Measurements from ENCODE around the gene MORN1. TPM values are rescaled to one million over a fixed set of nuclear protein-coding genes. Genes with fewer than 3 reads are reported as not detected.

The MORN1 gene
- total and polyA plus RNA-seq, 4 donors: 2.3 to 6.9 (median 3.6) TPM

DNA sequence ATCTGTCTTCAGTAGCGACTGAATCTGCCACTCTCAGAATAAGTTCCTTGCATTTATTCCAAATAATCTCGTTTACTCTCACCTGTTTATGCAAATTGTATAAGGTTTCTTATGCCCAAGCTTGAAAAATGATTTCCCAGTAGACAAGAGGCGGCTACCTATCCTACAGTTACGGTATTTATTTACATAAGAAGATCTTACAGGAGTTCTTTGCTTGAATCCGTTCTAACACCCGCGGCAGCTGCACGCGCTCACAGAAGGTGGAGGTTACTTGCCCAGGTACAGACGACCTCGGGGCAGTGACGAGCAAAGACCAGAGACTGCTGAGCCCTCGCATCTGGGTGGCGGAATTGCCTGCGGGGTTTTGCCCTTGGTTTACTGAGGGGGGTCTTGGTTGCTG, 83.4 kb downstream of the MORN1 start:
- WGBS: 91% methylated on average over 15 of the region's 15 CpGs
- no peaks in the 10 kb centered on the region for H3K9me3 ChIP-seq (ENCODE audit: control insufficient read depth in 4 of 4, low read length in 3 of 4)
- no peaks in the 10 kb centered on the region for H3K27me3 ChIP-seq (ENCODE audit: control insufficient read depth in 4 of 4, insufficient read depth in 4 of 4, low read length in 3 of 4)
- no peak overlapping the region for H3K9ac ChIP-seq (ENCODE audit: low read depth in 1 of 2, low read length in 2 of 2)
- TF ChIP-seq YY1 (IDR thresholded peaks at IDR 0.05) (no peak), JUND (IDR thresholded peaks at IDR 0.05) (no peak), FOXA1 (IDR thresholded peaks at IDR 0.05) (no peak), TAF1 (conservative IDR thresholded peaks at IDR 0.05) (no peak), GABPA (IDR thresholded peaks at IDR 0.05 in 1 of 2, conservative IDR thresholded peaks at IDR 0.05 in 1 of 2) (no peak), RXRA (IDR thresholded peaks at IDR 0.05) (no peak), SP1 (IDR thresholded peaks at IDR 0.05) (no peak)
- TF ChIP-seq, protein P1, sequence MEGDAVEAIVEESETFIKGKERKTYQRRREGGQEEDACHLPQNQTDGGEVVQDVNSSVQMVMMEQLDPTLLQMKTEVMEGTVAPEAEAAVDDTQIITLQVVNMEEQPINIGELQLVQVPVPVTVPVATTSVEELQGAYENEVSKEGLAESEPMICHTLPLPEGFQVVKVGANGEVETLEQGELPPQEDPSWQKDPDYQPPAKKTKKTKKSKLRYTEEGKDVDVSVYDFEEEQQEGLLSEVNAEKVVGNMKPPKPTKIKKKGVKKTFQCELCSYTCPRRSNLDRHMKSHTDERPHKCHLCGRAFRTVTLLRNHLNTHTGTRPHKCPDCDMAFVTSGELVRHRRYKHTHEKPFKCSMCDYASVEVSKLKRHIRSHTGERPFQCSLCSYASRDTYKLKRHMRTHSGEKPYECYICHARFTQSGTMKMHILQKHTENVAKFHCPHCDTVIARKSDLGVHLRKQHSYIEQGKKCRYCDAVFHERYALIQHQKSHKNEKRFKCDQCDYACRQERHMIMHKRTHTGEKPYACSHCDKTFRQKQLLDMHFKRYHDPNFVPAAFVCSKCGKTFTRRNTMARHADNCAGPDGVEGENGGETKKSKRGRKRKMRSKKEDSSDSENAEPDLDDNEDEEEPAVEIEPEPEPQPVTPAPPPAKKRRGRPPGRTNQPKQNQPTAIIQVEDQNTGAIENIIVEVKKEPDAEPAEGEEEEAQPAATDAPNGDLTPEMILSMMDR (IDR thresholded peaks at IDR 0.05; ENCODE audit: low read depth, low read length, missing input control): no peak
- TF ChIP-seq, protein P2, sequence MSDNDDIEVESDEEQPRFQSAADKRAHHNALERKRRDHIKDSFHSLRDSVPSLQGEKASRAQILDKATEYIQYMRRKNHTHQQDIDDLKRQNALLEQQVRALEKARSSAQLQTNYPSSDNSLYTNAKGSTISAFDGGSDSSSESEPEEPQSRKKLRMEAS (IDR thresholded peaks at IDR 0.05): no peak
- TF ChIP-seq, protein P3, sequence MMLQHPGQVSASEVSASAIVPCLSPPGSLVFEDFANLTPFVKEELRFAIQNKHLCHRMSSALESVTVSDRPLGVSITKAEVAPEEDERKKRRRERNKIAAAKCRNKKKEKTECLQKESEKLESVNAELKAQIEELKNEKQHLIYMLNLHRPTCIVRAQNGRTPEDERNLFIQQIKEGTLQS (IDR thresholded peaks at IDR 0.05): no peak
- no peak for DNase-seq (ENCODE audit: low spot score)
- no peak overlapping the region for H3K4me3 ChIP-seq (ENCODE audit: low read depth in 1 of 3, low read length in 3 of 3)
- peaks cover 5 to 18% (median 8%) of the 10 kb centered on the region in 4 donors for H3K4me1 ChIP-seq (ENCODE audit: control insufficient read depth in 4 of 4, insufficient read depth in 4 of 4, low read length in 3 of 4)
- H3K36me3 ChIP-seq (ENCODE audit: control insufficient read depth in 4 of 4, insufficient read depth in 3 of 4, low read depth in 1 of 4, low read length in 3 of 4): peaks cover 26 to 53% (median 31%) of the 10 kb centered on the region in 4 donors
- H3K27ac ChIP-seq (ENCODE audit: low read depth in 1 of 2, low read length in 2 of 2): no peak overlapping the region

DNA sequence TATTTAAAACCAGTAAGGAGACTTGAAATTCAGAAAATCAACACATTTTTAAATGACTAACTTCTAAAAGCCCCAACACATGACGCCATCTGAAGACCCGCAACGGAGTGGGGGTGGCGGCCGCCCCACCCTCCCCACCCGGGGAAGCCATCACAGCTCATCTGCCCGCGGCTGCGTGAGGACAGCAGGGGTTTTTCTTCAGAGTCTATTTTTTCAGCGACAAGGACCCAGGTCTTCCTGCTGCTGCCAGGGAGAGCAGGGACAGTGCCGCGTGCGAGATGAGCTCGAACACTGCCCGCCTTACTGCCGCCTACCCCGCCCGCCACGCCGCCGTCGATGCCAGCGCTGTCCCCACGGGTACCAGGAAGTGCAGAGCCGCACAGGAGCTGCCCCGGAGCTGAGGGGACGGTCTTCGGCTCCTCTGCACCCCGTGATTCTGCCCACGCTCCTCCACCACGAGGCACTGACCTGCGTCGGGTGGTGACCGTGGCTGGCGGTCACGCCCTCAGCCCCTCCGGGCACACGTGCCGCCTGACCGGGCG, 84.2 kb downstream of the MORN1 start:
- Histone ChIP-seq H3K27ac (ENCODE audit: low read depth in 1 of 2, low read length in 2 of 2) (no peak overlapping the region), H3K9me3 (ENCODE audit: control insufficient read depth in 4 of 4, low read length in 3 of 4) (no peaks in the 10 kb centered on the region), H3K27me3 (ENCODE audit: control insufficient read depth in 4 of 4, insufficient read depth in 4 of 4, low read length in 3 of 4) (no peaks in the 10 kb centered on the region), H3K36me3 (ENCODE audit: control insufficient read depth in 4 of 4, insufficient read depth in 3 of 4, low read depth in 1 of 4, low read length in 3 of 4) (peaks cover 27 to 53% (median 31%) of the 10 kb centered on the region in 4 donors), H3K4me3 (ENCODE audit: low read depth in 1 of 3, low read length in 3 of 3) (no peak overlapping the region), H3K9ac (ENCODE audit: low read depth in 1 of 2, low read length in 2 of 2) (no peak overlapping the region), H3K4me1 (ENCODE audit: control insufficient read depth in 4 of 4, insufficient read depth in 4 of 4, low read length in 3 of 4) (peaks cover 0 to 13% (median 4%) of the 10 kb centered on the region in 4 donors)
- 96% methylated on average over 41 of the region's 41 CpGs for WGBS
- DNase-seq (ENCODE audit: low spot score): no peak
- TF ChIP-seq EGR1 (IDR thresholded peaks at IDR 0.05; ENCODE audit: low read depth in 2 of 2) (no peak), HNF4A (conservative IDR thresholded peaks at IDR 0.05) (no peak), RXRA (IDR thresholded peaks at IDR 0.05) (no peak)
- TF ChIP-seq, protein P4, sequence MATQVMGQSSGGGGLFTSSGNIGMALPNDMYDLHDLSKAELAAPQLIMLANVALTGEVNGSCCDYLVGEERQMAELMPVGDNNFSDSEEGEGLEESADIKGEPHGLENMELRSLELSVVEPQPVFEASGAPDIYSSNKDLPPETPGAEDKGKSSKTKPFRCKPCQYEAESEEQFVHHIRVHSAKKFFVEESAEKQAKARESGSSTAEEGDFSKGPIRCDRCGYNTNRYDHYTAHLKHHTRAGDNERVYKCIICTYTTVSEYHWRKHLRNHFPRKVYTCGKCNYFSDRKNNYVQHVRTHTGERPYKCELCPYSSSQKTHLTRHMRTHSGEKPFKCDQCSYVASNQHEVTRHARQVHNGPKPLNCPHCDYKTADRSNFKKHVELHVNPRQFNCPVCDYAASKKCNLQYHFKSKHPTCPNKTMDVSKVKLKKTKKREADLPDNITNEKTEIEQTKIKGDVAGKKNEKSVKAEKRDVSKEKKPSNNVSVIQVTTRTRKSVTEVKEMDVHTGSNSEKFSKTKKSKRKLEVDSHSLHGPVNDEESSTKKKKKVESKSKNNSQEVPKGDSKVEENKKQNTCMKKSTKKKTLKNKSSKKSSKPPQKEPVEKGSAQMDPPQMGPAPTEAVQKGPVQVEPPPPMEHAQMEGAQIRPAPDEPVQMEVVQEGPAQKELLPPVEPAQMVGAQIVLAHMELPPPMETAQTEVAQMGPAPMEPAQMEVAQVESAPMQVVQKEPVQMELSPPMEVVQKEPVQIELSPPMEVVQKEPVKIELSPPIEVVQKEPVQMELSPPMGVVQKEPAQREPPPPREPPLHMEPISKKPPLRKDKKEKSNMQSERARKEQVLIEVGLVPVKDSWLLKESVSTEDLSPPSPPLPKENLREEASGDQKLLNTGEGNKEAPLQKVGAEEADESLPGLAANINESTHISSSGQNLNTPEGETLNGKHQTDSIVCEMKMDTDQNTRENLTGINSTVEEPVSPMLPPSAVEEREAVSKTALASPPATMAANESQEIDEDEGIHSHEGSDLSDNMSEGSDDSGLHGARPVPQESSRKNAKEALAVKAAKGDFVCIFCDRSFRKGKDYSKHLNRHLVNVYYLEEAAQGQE (IDR thresholded peaks at IDR 0.05): no peak
- TF ChIP-seq, protein P3 (IDR thresholded peaks at IDR 0.05): no peak

All from liver (tissue), 9 donors.